RKO (cell line): ENCODE measurements around the gene ATG2B.
"Not testable (repeated sequence)": the region's sequence is repeated elsewhere in the genome, so short reads cannot be mapped to it uniquely, and the experiment has no call there.

Experiments
- DNase-seq: peaks from one replicate; pipeline ENCODE4 v3.0.0-alpha.2; 2016; ENCODE audit warnings: low spot score

ATG2B gene

GRCh38 chr14:96380735-96381134 lies 17.6 kb upstream of the ATG2B start:
- no peak for DNase-seq

GRCh38 chr14:96376093-96376492 lies 13.0 kb upstream of the ATG2B start:
- DNase-seq, result no peak

- no peak for DNase-seq
Measured at GRCh38 chr14:96373538-96373937, 10.4 kb upstream of the ATG2B start.

GRCh38 chr14:96370528-96370927 lies 7.4 kb upstream of the ATG2B start:
- no peak for DNase-seq

- no peak for DNase-seq
Measured at GRCh38 chr14:96368534-96368933, 5.4 kb upstream of the ATG2B start.

- DNase-seq, result no peak
Measured at GRCh38 chr14:96364962-96365361, 1.8 kb upstream of the ATG2B start.

GRCh38 chr14:96363751-96364336 lies 703 bp upstream of the ATG2B start:
- peak; percentile 60 for DNase-seq

- DNase-seq, result peak; percentile 86
Measured at GRCh38 chr14:96362071-96362964, 823 bp downstream of the ATG2B start.

GRCh38 chr14:96359959-96360358 lies 3.2 kb downstream of the ATG2B start:
- DNase-seq, result no peak

GRCh38 chr14:96357216-96357615 lies 5.9 kb downstream of the ATG2B start:
- no peak for DNase-seq

GRCh38 chr14:96354246-96354645 lies 8.9 kb downstream of the ATG2B start:
- DNase-seq, result no peak

- DNase-seq, result no peak
Measured at GRCh38 chr14:96352708-96353107, 10.4 kb downstream of the ATG2B start.

GRCh38 chr14:96351986-96352385 lies 11.2 kb downstream of the ATG2B start:
- peak; percentile 15 for DNase-seq

- DNase-seq, result no peak
Measured at GRCh38 chr14:96349286-96350075, 13.7 kb downstream of the ATG2B start.

GRCh38 chr14:96347957-96348356 lies 15.2 kb downstream of the ATG2B start:
- DNase-seq, result not testable (repeated sequence)

GRCh38 chr14:96345669-96346068 lies 17.5 kb downstream of the ATG2B start:
- DNase-seq, result no peak

GRCh38 chr14:96341323-96341722 lies 21.8 kb downstream of the ATG2B start:
- DNase-seq, result no peak

- DNase-seq, result no peak
Measured at GRCh38 chr14:96338551-96338950, 24.6 kb downstream of the ATG2B start.

- no peak for DNase-seq
Measured at GRCh38 chr14:96324219-96324618, 38.9 kb downstream of the ATG2B start.

GRCh38 chr14:96320605-96321004 lies 42.5 kb downstream of the ATG2B start:
- DNase-seq, result no peak

GRCh38 chr14:96318836-96319235 lies 44.3 kb downstream of the ATG2B start:
- no peak for DNase-seq

- DNase-seq, result no peak
Measured at GRCh38 chr14:96316087-96316486, 47.1 kb downstream of the ATG2B start.

GRCh38 chr14:96310906-96311305 lies 52.2 kb downstream of the ATG2B start:
- no peak for DNase-seq
